Testis (tissue), 2 donors: Measurements from ENCODE around the gene MTA1.

Experiments
- POLR2A ChIP-seq: fragments of 450-650 bp; IDR thresholded peaks from one replicate; pipeline ENCODE4 v1.6.1; 2017; ENCODE audit warnings: antibody characterized with exemption, mild to moderate bottlenecking, moderate library complexity
- TF ChIP-seq, protein P1 (sequence below), 3 experiments: fragments of 450-650 bp in 2 of 3; fragments of 200-600 bp in 1 of 3; sonication (generic) in 1 of 3; IDR thresholded peaks; one replicate each; pipeline ENCODE4 v1.5.1; 2016 to 2019; ENCODE audit warnings: antibody characterized with exemption in 3 of 3, mild to moderate bottlenecking in 2 of 3, moderate library complexity in 1 of 3

DNA sequence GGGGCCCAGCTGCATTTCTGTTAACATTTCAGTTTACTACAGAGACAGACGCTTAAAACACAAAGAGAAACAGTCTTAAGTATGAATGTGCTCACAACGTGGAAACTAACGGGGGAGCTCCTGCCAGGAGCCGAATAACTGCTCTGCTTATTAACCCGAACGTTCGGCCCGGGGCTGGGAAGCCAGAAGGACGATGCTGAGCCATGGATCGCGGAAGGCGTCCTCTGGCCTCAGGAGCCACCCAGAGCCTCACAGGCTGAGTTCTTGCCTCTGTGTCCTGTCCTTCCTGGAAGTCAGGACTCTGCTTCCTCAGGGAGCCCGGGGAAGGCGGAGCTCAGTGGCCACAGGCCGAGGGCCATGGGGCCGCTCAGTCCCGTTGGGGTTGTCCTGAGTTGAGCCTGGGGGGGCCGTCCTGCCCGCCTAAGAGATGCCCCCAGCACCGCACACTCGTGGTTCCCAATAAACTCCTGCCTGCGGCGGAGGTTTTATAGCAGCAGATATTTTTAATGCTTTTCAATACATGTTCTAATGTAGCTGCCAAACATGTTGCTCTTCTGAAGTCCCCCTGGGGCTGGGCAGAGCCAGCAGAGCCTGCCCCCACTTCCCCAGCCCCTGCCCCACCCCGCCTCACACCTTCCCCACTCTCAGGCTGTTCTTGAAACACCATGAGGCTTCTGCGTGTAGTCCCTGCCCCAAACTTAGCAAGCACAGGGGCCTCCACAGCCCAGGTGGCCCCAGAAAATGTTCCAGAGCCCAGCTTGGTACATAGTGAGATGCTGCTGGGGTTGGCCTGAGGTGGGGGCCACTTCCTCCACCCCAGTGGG is 24.7 kb upstream of the MTA1 start:
- TF ChIP-seq, protein P1, sequence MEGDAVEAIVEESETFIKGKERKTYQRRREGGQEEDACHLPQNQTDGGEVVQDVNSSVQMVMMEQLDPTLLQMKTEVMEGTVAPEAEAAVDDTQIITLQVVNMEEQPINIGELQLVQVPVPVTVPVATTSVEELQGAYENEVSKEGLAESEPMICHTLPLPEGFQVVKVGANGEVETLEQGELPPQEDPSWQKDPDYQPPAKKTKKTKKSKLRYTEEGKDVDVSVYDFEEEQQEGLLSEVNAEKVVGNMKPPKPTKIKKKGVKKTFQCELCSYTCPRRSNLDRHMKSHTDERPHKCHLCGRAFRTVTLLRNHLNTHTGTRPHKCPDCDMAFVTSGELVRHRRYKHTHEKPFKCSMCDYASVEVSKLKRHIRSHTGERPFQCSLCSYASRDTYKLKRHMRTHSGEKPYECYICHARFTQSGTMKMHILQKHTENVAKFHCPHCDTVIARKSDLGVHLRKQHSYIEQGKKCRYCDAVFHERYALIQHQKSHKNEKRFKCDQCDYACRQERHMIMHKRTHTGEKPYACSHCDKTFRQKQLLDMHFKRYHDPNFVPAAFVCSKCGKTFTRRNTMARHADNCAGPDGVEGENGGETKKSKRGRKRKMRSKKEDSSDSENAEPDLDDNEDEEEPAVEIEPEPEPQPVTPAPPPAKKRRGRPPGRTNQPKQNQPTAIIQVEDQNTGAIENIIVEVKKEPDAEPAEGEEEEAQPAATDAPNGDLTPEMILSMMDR (IDR thresholded peaks at IDR 0.05), result no peak
- no peak for TF ChIP-seq POLR2A
